Activated gamma-delta T cell treated with anti-CD3 and anti-CD28 coated beads, Interleukin-2, amount 50 U/mL, for 16 hours (primary cell): ENCODE measurements around the gene SIRPG.

Experiments used
- DNase-seq: peaks from one replicate; pipeline ENCODE4 v3.0.0-alpha.2; 2020; ENCODE audit warnings: low read depth

The SIRPG gene

DNA sequence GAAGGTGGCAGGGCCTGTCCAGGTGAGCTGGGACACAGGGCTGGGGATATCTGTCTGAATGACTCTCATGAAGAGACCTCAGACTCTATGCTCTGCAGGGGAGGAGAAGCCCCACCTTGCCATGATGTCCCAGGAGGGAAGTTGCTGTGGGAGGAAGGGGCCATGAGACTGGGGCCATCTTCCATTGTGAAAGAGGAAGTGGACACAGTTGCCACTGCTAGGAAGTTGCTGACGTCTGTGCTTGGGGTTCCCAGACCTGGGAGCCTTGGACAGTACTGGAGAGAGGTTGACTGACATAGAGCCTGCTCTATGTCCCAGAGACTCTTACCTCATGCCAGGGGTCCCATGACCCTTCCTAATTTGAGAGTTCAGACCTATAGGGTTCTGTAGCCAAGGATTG, 62.2 kb downstream of the SIRPG start:
- no peak for DNase-seq

DNA sequence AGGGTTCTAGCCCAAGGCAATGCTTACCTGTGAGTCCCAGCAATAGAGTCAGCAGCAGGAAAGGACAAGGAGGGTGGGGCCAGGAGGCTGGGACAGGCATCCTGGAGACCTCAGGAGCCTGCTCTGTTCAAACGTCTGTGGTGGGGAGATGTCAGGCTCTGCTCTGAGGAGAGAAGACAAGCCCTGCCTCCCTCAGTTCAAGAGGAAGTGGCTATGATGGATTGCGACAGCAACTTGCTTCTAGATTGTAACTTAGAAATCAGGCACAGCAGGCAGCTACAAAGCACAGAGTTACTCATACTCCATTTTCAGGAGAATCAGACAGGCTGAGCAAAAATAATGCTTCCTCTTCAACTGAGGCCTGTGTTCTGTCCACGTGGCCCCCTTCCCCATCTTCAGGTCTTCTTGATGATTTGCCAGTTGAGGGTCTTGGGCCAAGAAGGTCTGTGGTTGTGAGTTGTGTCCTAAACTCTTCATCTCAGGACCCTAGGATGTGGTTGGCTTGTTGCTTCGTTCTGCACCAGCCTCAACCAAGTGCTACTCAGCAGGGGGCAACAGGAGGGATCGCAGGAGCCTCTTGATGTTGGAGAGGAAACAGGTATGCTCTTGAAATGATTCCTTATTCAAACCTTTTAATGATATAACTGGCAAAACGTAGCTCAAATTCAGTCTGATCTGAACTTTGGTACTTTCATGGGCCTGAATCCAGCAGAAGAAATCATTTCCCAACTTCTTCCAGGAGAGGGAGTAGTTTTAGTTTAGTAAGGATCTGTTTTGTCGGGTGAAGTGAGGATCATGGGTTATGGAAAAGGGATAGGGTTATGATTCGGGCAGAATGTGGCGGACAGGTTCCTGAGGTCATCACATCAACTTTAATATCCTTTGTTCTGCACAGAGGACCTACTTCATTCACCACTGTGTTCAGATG, 68.8 kb downstream of the SIRPG start:
- DNase-seq, result no peak

DNA sequence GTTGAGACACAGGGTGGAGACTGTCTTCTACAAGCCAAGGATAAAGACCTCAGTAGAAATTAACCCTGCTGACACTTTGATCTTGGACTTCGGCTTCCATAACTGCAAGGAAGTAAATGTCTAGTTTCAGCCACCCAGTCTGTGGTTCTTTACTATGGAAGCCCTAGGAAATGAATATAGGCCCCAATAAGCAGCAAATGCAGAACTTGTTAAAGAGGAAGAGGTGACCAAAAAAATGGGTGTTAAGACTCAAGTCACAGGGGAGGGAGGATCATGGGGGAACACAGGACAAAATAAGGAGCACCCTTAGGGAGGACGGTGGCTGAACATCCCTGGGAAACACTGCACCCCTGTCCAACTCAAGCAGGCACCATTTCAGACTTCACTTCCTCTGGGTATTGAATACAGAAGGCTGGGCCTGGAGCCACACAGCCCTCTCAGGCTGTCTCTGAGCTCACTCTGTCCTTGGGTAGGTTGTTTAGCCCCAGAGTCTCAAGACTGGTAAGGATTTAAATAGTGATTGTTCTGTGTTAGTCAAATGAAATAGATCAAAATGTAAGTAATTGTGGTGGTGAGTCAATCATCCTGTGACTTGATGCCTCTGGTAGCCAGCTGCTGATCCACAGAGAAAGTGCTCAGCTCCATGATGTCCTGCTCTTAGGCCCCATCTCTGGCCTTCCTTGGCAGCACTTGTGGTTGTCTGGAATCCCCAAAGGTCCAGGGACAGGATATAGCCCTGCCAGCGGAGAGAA, 69.6 kb downstream of the SIRPG start:
- DNase-seq, result no peak

DNA sequence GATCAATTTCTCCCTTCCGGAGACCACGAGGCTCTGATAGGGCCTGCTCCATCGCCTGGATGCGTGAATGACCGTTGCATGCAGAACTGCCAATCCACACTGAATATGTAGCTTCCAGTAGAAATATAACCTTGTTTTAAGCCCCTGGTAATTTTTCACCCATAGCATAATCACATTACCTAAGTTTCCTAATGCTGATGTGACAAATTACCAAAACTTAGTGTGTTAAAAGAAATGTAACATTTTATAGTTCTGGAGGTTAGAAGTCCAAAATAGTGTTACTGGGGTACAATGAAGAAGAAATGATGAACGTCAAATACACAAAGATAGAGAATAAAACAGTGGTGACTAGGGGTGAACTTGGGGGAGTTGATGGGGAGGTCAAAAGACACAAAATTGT, 78.1 kb downstream of the SIRPG start:
- DNase-seq, result no peak
